GM21619 (cell line): ENCODE measurements around the gene NACC2.

Experiments
- ATAC-seq: cut with Tn5 transposase; IDR thresholded peaks from one replicate; pipeline ENCODE4 v1.9.1; 2021; ENCODE audit not compliant: unreplicated experiment

Gene NACC2

DNA sequence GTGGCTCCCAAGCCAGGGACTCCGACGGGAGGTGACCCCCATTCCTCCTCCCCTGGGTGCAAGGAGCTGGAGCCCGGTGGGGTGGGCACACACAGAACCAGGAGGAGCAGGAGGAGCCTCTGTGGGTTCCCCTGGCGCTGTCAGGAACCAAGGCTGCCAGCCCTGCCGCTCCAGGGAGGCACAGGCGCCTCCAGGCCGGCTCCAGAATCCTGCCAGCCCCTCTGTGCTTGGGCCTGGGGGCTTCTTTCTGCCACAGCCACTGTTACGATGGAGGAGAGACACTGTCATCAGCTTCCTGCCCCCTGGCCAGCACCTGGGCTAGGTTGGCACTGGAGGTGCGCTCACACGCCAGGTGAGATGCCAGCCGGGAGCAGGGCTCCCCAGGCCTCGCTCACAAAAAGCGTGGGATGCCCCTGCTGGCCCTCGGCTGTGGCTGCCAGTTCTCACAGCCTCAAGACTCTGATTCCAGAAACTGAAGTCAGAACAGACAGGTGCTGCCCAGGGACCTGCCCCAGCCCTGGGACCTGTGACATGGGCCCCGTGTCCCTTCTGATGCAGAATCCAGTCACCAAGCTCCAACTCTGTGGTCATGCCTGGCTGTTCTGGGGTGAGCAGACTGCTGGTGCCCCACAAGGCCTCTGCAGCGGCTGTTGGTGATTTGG, 96.5 kb downstream of the NACC2 start:
- ATAC-seq: no peak

DNA sequence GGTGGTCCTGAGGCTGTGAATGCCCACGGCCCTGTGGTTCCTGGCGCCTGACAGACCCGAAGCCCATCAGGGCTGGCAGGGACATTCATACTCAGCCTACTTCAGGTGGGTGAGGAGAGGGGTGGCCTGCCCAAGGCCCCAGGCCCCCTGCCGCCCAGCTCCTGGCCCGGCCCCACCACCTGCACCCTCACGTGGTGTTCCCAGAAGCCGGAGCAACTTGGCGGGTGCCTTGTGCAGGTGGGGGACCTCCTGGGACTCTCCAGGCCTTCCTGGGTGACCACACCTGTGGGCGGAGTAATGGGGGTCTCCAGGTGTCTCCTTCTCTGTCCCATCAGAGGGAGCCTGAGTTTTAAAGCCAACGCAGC, 97.1 kb downstream of the NACC2 start:
- no peak for ATAC-seq

DNA sequence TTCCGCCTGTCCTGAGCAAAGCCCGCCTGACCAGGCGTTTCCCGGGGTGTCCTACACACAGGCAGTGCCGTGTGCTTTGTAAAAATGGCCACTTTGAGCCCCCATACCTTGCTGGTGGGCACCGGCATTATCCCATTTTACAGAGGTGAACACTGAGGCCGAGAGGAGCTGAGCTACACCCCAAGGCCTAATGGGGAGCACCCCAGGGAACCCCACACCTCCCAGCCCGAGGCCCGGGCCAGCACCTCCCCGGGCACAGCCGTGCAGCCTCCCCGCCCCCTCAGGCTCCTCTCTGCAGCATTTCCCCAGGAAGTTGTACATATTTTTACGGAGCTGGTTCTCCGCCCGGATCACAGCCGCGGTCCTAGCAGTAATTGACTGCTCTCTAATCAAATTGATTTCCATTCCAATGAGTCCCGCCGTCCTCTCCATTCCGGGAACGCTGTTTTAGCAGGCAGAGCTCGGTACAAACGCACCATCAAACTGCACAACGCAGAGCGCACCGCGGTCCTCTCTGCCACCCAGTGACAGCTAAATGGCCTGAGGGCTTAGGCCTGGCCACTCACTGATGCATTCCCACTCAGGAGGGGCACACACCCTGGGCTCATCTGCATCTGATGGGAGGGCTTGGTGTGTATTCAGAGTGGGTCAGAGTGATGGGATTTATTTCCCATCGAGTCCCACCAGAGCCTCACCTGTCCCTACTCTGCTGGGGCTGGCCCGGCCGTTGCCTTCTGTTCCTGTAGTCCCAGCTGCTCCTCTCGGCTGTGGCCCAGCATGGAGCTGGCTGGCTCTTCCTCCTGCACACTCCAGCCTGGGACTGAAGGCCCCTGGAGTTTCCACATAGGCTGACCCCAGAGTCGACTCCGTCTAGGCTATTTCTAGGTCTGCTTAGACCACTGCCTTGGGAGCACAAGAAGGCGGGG, 97.7 kb downstream of the NACC2 start:
- no peak for ATAC-seq

GRCh38 chr9:135995816-135996215, 99.3 kb downstream of the NACC2 start:
- no peak for ATAC-seq

- ATAC-seq: no peak
Observed at GRCh38 chr9:135994501-135995192, 100.4 kb downstream of the NACC2 start.

GRCh38 chr9:135993765-135994500, 101.2 kb downstream of the NACC2 start:
- ATAC-seq: no peak

DNA sequence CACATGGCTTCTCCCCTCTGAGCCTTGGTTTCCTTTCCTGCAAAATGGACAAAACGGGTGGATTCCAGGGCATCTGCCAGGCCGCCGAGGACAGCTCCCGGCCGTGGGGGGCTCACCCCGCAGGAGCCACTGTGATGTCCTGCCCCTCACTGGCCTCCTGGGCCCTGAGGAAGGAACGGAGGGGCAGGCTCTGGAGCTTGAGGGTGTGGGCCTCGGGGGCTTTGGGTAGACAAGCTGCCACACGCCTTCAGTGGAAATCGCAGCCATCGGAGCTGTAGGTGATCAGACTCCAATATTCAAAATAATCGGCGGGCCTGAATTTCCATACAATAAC, 101.7 kb downstream of the NACC2 start:
- ATAC-seq: no peak

DNA sequence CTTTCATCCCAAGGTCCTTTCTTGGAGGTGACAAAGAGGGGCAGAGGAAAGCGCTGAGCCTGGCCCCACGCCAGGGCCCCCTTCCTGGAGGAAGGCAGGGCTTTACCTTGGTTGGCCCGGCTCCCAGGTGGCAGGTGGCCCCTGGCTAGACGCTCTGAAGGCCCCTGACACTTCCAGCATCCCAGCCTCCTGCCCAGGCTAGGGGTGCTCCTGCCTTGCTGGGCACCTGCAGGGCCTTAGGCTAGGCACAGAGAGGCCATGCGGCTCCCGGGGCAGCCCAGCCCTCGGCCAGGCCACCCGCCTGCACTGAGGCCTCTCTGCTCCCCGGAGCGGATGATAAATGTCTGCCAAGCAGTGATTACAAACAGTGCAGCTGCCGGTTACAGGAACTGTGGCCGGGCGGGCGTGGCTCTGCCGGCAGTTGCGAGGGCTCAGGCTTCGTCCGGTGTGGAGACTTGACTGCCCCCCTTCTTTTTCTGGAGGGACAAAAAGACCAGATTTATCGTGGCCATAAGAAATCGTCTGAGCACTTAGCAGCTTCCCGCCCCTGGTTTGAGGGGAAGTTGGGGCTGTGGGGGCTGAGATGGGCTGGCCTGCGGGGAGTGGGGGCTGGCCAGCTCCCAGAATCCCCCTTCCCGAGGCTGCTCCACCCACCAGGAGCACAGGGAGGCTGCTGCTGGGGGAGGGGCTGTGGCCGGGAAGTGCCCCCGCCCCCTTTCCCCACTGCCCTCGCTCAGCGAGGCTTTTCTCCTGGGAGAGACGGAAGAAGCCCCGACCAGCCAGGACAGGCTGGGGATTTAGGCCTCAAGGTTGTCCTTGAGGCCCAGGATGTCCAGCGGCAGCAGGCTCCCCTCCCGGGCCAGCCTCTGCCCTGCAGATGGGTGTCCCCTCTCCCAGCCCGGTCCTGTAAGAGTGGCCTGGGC, 102.3 kb downstream of the NACC2 start:
- peak; percentile 50 for ATAC-seq

- no peak for ATAC-seq
Observed at GRCh38 chr9:135991771-135992170, 103.3 kb downstream of the NACC2 start.

GRCh38 chr9:135990468-135991429, 104.3 kb downstream of the NACC2 start:
- no peak for ATAC-seq

GRCh38 chr9:135989722-135990467, 105.2 kb downstream of the NACC2 start:
- no peak for ATAC-seq

GRCh38 chr9:135989157-135989556, 105.9 kb downstream of the NACC2 start:
- ATAC-seq: no peak

DNA sequence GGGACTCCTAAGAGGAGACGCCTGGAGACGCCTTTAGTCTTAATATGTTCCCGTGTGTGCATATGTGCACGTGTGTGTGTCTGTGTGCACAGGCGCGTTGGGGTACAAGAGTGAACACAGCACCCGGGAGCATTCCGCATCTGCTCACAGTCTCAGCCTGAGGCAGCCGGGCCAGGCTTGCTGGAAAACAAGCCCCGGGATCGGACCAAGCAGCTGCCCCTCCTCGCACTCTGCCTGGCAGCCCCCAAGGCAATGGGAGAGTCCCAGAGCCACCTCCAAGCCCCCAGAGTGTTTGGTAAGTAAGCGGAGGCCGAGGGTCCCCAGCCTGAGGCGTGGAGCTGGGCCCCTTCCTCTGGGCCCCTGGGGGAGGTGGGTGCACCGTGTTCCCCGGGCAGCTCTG, 106.6 kb downstream of the NACC2 start:
- no peak for ATAC-seq

- ATAC-seq: no peak
Observed at GRCh38 chr9:135987838-135988404, 107.2 kb downstream of the NACC2 start.

- no peak for ATAC-seq
Observed at GRCh38 chr9:135986605-135987004, 108.5 kb downstream of the NACC2 start.

- ATAC-seq: no peak
Observed at GRCh38 chr9:135985889-135986288, 109.2 kb downstream of the NACC2 start.

GRCh38 chr9:135985459-135985774, 109.7 kb downstream of the NACC2 start:
- no peak for ATAC-seq

DNA sequence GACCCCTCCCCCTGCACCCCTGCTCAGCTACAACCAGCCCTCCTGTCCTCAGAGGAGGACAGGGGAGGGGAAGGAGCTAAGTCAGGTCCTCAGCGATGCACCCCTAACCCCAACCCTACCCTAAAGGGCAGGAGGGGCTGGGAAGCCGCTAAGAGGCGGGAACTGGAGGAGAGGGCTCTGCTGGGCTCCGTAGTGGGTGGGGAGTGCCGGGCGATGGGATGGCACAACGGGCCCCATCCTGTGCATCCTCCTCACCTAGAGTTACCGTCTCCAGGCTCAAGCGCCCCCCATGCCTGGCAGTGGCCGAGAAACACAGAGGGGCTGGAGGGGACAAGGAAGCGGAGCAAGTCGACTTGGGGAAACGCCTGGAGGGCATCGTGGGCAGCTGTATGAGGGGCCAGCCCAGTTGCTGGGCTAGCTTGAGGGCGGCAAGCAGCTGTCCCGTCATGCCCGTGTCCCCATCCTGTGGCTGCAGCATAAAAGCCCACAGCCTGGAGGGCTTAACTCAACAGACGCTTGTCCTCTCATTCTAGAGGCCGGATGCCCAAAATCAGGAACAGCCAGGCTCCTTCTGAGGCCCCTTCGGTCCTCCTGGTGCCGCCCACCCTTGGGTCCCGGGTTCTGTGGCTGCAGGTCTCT, 110.9 kb downstream of the NACC2 start:
- ATAC-seq: no peak
